Uterus (tissue), 2 donors: ENCODE measurements around the gene NFE2L2.

Experiments
- CTCF ChIP-seq, 4 experiments: fragments of 200-600 bp in 2 of 4; fragments of 450-650 bp in 2 of 4; sonication (generic) in 2 of 4; IDR thresholded peaks; one replicate each; pipeline ENCODE4 v1.5.1; 2016 to 2019; ENCODE audit warnings: antibody characterized with exemption in 4 of 4, mild to moderate bottlenecking in 2 of 4, moderate library complexity in 1 of 4
- POLR2A ChIP-seq, 2 donors: fragments of 450-650 bp; IDR thresholded peaks; one replicate each; pipeline ENCODE4 v1.6.1; 2016; ENCODE audit warnings: antibody characterized with exemption in 2 of 2, mild to moderate bottlenecking in 1 of 2, moderate library complexity in 1 of 2

GRCh38 chr2:177211169-177211568 lies 53.4 kb downstream of the NFE2L2 start:
- TF ChIP-seq CTCF (IDR thresholded peaks at IDR 0.05) (no peak), POLR2A (IDR thresholded peaks at IDR 0.05) (no peak)
